Measurements from ENCODE around the gene HBD. TPM values are rescaled to one million over a fixed set of nuclear protein-coding genes. Genes with fewer than 3 reads are reported as not detected.

HBD gene
- total and polyA plus RNA-seq, 9 of the 15 experiments (the other 6 are each of a cell fraction or from before 2014, with no cell fraction given): 11.8 to 169 (median 36.0) TPM

- TF ChIP-seq ZNF512 (tag; IDR thresholded peaks at IDR 0.05) (no peak), BCL6 (CRISPR knock-in tag; IDR thresholded peaks at IDR 0.05) (no peak), KAT8 (IDR thresholded peaks at IDR 0.05; ENCODE audit: low read depth) (no peak), SAFB2 (IDR thresholded peaks at IDR 0.05; ENCODE audit: borderline replicate concordance, low read depth, low read length, severe bottlenecking) (no peak), NELFE (IDR thresholded peaks at IDR 0.05; ENCODE audit: insufficient read depth, insufficient read length) (no peak), PPARD (CRISPR knock-in tag; IDR thresholded peaks at IDR 0.05) (no peak), CBFB (CRISPR knock-in tag; IDR thresholded peaks at IDR 0.05) (no peak), SP1 (CRISPR knock-in tag; IDR thresholded peaks at IDR 0.05) (no peak), MEIS2 (IDR thresholded peaks at IDR 0.05; ENCODE audit: partially characterized antibody) (peak; percentile 92), MTA3 (IDR thresholded peaks at IDR 0.05; ENCODE audit: borderline replicate concordance) (0 out of 2 replicates have a peak, but pooled peaks have one; percentile 19), PREB (CRISPR knock-in tag; IDR thresholded peaks at IDR 0.05) (no peak), CAMTA2 (CRISPR knock-in tag; conservative IDR thresholded peaks at IDR 0.05) (no peak), ZSCAN29 (IDR thresholded peaks at IDR 0.05) (no peak)
- TF ChIP-seq, protein P1, sequence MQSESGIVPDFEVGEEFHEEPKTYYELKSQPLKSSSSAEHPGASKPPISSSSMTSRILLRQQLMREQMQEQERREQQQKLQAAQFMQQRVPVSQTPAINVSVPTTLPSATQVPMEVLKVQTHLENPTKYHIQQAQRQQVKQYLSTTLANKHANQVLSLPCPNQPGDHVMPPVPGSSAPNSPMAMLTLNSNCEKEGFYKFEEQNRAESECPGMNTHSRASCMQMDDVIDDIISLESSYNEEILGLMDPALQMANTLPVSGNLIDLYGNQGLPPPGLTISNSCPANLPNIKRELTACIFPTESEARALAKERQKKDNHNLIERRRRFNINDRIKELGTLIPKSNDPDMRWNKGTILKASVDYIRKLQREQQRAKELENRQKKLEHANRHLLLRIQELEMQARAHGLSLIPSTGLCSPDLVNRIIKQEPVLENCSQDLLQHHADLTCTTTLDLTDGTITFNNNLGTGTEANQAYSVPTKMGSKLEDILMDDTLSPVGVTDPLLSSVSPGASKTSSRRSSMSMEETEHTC (IDR thresholded peaks at IDR 0.05): no peak
- TF ChIP-seq, protein P2, sequence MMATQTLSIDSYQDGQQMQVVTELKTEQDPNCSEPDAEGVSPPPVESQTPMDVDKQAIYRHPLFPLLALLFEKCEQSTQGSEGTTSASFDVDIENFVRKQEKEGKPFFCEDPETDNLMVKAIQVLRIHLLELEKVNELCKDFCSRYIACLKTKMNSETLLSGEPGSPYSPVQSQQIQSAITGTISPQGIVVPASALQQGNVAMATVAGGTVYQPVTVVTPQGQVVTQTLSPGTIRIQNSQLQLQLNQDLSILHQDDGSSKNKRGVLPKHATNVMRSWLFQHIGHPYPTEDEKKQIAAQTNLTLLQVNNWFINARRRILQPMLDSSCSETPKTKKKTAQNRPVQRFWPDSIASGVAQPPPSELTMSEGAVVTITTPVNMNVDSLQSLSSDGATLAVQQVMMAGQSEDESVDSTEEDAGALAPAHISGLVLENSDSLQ (IDR thresholded peaks at IDR 0.05): peak; percentile 68
- TF ChIP-seq, protein P3, sequence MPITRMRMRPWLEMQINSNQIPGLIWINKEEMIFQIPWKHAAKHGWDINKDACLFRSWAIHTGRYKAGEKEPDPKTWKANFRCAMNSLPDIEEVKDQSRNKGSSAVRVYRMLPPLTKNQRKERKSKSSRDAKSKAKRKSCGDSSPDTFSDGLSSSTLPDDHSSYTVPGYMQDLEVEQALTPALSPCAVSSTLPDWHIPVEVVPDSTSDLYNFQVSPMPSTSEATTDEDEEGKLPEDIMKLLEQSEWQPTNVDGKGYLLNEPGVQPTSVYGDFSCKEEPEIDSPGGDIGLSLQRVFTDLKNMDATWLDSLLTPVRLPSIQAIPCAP (CRISPR knock-in tag; IDR thresholded peaks at IDR 0.05; ENCODE audit: borderline replicate concordance): no peak
- TF ChIP-seq, protein P4, sequence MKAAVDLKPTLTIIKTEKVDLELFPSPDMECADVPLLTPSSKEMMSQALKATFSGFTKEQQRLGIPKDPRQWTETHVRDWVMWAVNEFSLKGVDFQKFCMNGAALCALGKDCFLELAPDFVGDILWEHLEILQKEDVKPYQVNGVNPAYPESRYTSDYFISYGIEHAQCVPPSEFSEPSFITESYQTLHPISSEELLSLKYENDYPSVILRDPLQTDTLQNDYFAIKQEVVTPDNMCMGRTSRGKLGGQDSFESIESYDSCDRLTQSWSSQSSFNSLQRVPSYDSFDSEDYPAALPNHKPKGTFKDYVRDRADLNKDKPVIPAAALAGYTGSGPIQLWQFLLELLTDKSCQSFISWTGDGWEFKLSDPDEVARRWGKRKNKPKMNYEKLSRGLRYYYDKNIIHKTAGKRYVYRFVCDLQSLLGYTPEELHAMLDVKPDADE (conservative IDR thresholded peaks at IDR 0.05; ENCODE audit: control insufficient read depth, low read depth, low read length): no peak
- TF ChIP-seq, protein P5, sequence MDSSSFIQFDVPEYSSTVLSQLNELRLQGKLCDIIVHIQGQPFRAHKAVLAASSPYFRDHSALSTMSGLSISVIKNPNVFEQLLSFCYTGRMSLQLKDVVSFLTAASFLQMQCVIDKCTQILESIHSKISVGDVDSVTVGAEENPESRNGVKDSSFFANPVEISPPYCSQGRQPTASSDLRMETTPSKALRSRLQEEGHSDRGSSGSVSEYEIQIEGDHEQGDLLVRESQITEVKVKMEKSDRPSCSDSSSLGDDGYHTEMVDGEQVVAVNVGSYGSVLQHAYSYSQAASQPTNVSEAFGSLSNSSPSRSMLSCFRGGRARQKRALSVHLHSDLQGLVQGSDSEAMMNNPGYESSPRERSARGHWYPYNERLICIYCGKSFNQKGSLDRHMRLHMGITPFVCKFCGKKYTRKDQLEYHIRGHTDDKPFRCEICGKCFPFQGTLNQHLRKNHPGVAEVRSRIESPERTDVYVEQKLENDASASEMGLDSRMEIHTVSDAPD (CRISPR knock-in tag; IDR thresholded peaks at IDR 0.05): no peak
- TF ChIP-seq, protein P6, sequence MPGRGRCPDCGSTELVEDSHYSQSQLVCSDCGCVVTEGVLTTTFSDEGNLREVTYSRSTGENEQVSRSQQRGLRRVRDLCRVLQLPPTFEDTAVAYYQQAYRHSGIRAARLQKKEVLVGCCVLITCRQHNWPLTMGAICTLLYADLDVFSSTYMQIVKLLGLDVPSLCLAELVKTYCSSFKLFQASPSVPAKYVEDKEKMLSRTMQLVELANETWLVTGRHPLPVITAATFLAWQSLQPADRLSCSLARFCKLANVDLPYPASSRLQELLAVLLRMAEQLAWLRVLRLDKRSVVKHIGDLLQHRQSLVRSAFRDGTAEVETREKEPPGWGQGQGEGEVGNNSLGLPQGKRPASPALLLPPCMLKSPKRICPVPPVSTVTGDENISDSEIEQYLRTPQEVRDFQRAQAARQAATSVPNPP (IDR thresholded peaks at IDR 0.05; ENCODE audit: borderline replicate concordance, insufficient read depth, insufficient read length): no peak
Measured at GRCh38 chr11:5234381-5234834, at the start of gene HBD (continued).

Data from K562 (cell line).